Parathyroid adenoma (tissue), 2 donors: ENCODE data around the gene ALDH3B2.

Experiments
- H2AFZ ChIP-seq: fragments of 300-600 bp; sonication (generic); one replicate; pipeline ENCODE4 v1.7.0; 2017; ENCODE audit warnings: antibody characterized with exemption, mild to moderate bottlenecking
- H3K27ac ChIP-seq: fragments of 300-600 bp; sonication (generic); one replicate; pipeline ENCODE4 v1.7.0; 2017
- H3K27me3 ChIP-seq: fragments of 300-600 bp; sonication (generic); one replicate; pipeline ENCODE4 v1.7.0; 2017; ENCODE audit warnings: low read length; ENCODE audit not compliant: control insufficient read depth, insufficient read depth
- H3K36me3 ChIP-seq: fragments of 300-600 bp; sonication (generic); one replicate; pipeline ENCODE4 v1.7.0; 2017; ENCODE audit warnings: low read length; ENCODE audit not compliant: control insufficient read depth, insufficient read depth
- H3K4me1 ChIP-seq: fragments of 300-600 bp; sonication (generic); one replicate; pipeline ENCODE4 v1.7.0; 2017; ENCODE audit warnings: control low read depth
- H3K4me2 ChIP-seq: fragments of 300-600 bp; sonication (generic); one replicate; pipeline ENCODE4 v1.7.0; 2017; ENCODE audit warnings: low read length
- H3K4me3 ChIP-seq: fragments of 300-600 bp; sonication (generic); one replicate; pipeline ENCODE4 v1.7.0; 2017; ENCODE audit warnings: low read depth, low read length
- H3K79me2 ChIP-seq: fragments of 300-600 bp; sonication (generic); one replicate; pipeline ENCODE4 v1.7.0; 2017; ENCODE audit warnings: control low read depth
- H3K9ac ChIP-seq: fragments of 300-600 bp; sonication (generic); one replicate; pipeline ENCODE4 v1.7.0; 2017; ENCODE audit warnings: mild to moderate bottlenecking
- H3K9me3 ChIP-seq: fragments of 300-600 bp; sonication (generic); one replicate; pipeline ENCODE4 v1.7.0; 2017; ENCODE audit warnings: low read length; ENCODE audit not compliant: control insufficient read depth
- TF ChIP-seq, protein P1 (sequence below): fragments of 300-600 bp; sonication (generic); IDR thresholded peaks from one replicate; pipeline ENCODE4 v1.7.0; 2017; ENCODE audit warnings: antibody characterized with exemption, mild to moderate bottlenecking
- donor health status: primary hyperparathyroidism.

ALDH3B2 gene

DNA sequence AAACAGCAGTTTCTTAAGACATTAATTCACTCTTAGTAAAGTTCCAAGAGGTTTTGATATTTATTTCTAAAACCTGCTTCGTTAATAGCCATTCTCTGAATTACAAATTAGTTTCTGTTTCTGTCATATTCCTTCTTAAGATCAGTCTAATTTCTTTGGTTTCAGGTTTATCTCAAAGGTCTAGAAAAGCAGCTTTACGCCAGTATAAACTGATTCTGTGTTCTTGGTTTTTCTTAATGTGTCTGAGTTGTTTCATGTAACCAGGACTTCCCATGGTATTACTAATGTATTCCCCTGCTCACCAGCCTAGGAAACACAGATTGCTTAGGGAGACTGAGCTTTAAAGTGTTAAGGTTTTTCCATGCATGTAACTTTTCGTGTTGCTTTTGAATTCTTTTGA, 17.1 kb downstream of the ALDH3B2 start:
- Histone ChIP-seq H3K4me1 (no peaks in the 10 kb centered on the region), H3K4me3 (no peak overlapping the region), H3K36me3 (no peaks in the 10 kb centered on the region), H3K9me3 (no peaks in the 10 kb centered on the region), H3K27ac (no peak overlapping the region), H3K27me3 (no peaks in the 10 kb centered on the region), H3K79me2 (no peaks in the 10 kb centered on the region), H3K9ac (no peak overlapping the region), H2AFZ (no peak overlapping the region), H3K4me2 (no peak overlapping the region)
- TF ChIP-seq, protein P1, sequence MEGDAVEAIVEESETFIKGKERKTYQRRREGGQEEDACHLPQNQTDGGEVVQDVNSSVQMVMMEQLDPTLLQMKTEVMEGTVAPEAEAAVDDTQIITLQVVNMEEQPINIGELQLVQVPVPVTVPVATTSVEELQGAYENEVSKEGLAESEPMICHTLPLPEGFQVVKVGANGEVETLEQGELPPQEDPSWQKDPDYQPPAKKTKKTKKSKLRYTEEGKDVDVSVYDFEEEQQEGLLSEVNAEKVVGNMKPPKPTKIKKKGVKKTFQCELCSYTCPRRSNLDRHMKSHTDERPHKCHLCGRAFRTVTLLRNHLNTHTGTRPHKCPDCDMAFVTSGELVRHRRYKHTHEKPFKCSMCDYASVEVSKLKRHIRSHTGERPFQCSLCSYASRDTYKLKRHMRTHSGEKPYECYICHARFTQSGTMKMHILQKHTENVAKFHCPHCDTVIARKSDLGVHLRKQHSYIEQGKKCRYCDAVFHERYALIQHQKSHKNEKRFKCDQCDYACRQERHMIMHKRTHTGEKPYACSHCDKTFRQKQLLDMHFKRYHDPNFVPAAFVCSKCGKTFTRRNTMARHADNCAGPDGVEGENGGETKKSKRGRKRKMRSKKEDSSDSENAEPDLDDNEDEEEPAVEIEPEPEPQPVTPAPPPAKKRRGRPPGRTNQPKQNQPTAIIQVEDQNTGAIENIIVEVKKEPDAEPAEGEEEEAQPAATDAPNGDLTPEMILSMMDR, result no peak

GRCh38 chr11:67656278-67656922, 18.0 kb downstream of the ALDH3B2 start:
- TF ChIP-seq, protein P1, result no peak
- H3K9me3 ChIP-seq, result no peaks in the 10 kb centered on the region
- H3K4me2 ChIP-seq, result no peak overlapping the region
- H2AFZ ChIP-seq, result no peak overlapping the region
- H3K79me2 ChIP-seq, result no peaks in the 10 kb centered on the region
- no peak overlapping the region for H3K27ac ChIP-seq
- H3K4me3 ChIP-seq, result no peak overlapping the region
- no peaks in the 10 kb centered on the region for H3K4me1 ChIP-seq
- H3K9ac ChIP-seq, result no peak overlapping the region
- H3K36me3 ChIP-seq, result no peaks in the 10 kb centered on the region
- H3K27me3 ChIP-seq, result no peaks in the 10 kb centered on the region

- no peaks in the 10 kb centered on the region for H3K79me2 ChIP-seq
- H3K27me3 ChIP-seq, result no peaks in the 10 kb centered on the region
- no peaks in the 10 kb centered on the region for H3K4me1 ChIP-seq
- no peaks in the 10 kb centered on the region for H3K9me3 ChIP-seq
- TF ChIP-seq, protein P1, result no peak
- no peaks in the 10 kb centered on the region for H3K36me3 ChIP-seq
- H2AFZ ChIP-seq, result no peak overlapping the region
- H3K9ac ChIP-seq, result no peak overlapping the region
- no peak overlapping the region for H3K4me3 ChIP-seq
- no peak overlapping the region for H3K27ac ChIP-seq
- no peak overlapping the region for H3K4me2 ChIP-seq
These were observed 20.2 kb downstream of the ALDH3B2 start for GRCh38 chr11:67654225-67654624.

- no peaks in the 10 kb centered on the region for H3K36me3 ChIP-seq
- no peak overlapping the region for H2AFZ ChIP-seq
- no peaks in the 10 kb centered on the region for H3K79me2 ChIP-seq
- H3K9ac ChIP-seq, result no peak overlapping the region
- no peak overlapping the region for H3K4me3 ChIP-seq
- H3K4me2 ChIP-seq, result no peak overlapping the region
- H3K27ac ChIP-seq, result no peak overlapping the region
- no peaks in the 10 kb centered on the region for H3K4me1 ChIP-seq
- no peaks in the 10 kb centered on the region for H3K9me3 ChIP-seq
- no peaks in the 10 kb centered on the region for H3K27me3 ChIP-seq
- TF ChIP-seq, protein P1, result no peak
These were observed 21.2 kb downstream of the ALDH3B2 start for GRCh38 chr11:67652965-67653845.
